Right ventricle myocardium inferior (tissue), 1 donor: ENCODE results near the gene UNC5B. TPM values are rescaled to one million over a fixed set of nuclear protein-coding genes. Genes with fewer than 3 reads are reported as not detected.
A peak's percentile ranks its signal among the peaks of the same experiment; 100 is the strongest.

ENCODE experiments used
- ATAC-seq: fragments of 200-7000 bp; cut with Tn5 transposase; one replicate; pipeline ENCODE4 v1.9.1; 2020; ENCODE audit warnings: mild to moderate bottlenecking, moderate library complexity
- DNase-seq: peaks from one replicate; pipeline ENCODE4 v3.0.0; 2021; ENCODE audit errors: missing footprints
- intact Hi-C: fragments of 100-400 bp; cut with DNase I; formaldehyde crosslinking; loops from one replicate; pipeline ENCODE4 v1.11.0; 2022
- long read RNA-seq: library from polyadenylated mRNA; unstranded; transcript quantifications from one replicate; pipeline ENCODE4 v2.0.0, GENCODE V29; 2021
- total RNA-seq: library from RNA; stranded (reverse); fragmentation: NEBNext Ultra II Directional; extraction: Animal tissue kit (Norgen Biotek cat#: 25700); gene quantifications from one replicate; pipeline ENCODE4 v1.2.1, GENCODE V29; 2021
- donor health status: DM: no; HTN: yes; CAD: no; lungs with severe emphysema.

Gene UNC5B
- total RNA-seq, result 13.1 TPM
- long read RNA-seq, full-length matches to known transcripts, result 1 of 11 reads
- long read RNA-seq, partial matches to known transcripts, result 9 of 11 reads
- long read RNA-seq, other reads (novel, unspliced or antisense), result 1 of 11 reads

DNA sequence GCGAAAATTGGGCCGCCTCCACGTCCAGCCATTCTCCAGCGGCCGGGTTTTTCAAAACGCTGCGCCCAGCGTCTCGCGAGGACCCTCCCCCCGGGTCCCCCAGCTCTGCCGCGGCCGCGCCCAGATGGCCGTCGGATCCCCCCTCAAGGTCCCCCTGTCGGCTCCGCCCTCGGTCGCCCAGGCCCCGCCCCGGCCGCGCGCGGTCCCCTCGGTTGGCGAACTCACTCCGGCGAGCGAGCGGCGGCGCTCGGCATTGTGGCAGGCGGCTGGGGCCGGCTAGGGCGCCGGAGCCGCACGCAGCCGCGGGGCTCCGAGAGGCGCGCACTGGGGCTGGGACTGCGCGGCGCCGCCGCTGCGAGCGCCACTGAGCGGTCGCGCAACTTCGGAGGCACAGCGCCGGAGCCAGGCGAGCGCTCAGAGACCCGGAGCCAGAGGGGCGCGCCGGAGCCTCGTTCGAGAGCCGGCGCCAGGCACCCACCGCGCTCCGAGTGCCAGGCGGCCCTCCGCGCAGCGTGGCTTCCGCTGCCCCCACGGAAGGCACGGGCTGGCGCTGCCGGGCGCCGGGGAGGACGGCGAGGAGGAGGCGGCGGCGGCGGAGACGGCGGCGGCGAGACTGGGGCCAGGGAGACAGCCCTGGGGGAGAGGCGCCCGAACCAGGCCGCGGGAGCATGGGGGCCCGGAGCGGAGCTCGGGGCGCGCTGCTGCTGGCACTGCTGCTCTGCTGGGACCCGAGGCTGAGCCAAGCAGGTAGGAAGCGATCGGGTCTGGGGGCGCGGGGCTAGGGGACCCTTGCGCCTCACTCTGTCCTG is at the start of gene UNC5B:
Gene UNC5B, plus strand, starts transcription at position 253 of the 809 bp plus-strand sequence. Its CDS starts 416 bp downstream, at position 669.
- intact Hi-C loops, result loop anchor here (1.0 to 5.0 kb wide), 3 partner anchors 50 to 145 kb away; no protein-coding TSS in a partner anchor
- DNase-seq, result peak; percentile 94
- ATAC-seq, result peak; percentile 93

DNA sequence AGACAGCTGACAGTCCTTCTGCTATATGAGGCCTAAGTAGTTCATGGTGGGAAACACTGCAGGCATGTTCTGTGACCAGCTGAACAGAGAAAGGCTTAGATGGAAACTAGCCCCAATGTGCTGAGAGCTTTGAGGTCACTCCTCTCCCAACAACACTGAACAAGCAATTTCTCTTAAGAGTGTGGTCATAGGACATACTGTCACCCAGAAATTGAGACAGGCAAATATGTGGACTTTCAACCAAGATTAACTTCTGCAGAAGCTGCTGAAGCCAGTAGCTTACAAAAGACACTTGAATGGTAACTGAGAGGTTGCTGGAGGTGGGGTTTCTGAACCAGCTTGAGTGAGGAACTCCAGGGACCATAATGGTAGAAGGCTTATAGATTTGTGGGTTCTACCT is 38.9 kb upstream of the UNC5B start:
- intact Hi-C loops, result no loop called here
- no peak for ATAC-seq
- DNase-seq, result no peak

DNA sequence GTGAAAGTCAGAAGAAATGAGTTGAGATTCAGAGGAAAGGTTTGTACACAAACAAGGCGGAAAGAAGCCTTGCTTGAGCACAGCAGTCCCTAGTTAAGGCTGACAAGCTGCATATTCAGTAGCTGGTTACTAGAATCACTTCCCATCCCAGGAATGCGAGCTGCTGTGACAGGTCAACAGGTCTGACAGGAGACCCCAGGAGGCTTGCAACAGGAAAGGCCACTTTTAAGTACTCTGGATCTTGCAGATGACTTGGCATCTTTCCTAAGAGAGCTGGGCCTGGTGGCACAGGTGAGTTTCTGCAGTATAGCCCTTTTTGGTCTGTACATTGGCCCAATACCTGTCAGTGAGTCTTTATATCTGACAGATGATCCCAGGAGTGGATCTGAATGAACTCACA is 35.7 kb upstream of the UNC5B start:
- intact Hi-C loops, result no loop called here
- no peak for ATAC-seq
- DNase-seq, result no peak

DNA sequence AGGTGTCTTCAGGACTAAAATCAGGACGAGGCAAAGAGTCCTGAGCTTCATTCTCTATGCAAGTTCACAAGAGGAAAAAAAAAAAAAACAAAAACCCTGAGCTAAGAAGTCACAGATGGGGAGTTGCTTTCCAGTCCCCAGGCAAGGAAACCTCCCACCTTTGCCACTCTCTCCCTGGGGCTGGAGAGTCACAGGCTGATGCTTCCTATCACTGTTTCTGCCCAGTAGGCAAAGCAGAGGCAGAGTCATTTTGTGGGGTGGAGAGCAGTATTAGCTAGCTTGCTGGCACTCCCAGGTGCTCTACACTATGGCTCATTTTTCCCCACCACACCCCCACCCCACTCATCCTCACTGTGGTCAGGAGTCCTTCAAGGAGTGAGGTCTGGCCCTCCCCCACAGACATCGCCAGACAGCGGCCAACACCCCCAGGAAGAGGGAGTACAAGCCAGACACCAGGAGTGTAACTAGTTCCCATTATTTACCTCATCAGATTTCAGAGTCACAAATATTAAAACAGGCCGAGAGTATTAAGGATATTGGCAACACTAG is 34.6 kb upstream of the UNC5B start:
- no peak for DNase-seq
- intact Hi-C loops, result no loop called here
- ATAC-seq, result no peak

DNA sequence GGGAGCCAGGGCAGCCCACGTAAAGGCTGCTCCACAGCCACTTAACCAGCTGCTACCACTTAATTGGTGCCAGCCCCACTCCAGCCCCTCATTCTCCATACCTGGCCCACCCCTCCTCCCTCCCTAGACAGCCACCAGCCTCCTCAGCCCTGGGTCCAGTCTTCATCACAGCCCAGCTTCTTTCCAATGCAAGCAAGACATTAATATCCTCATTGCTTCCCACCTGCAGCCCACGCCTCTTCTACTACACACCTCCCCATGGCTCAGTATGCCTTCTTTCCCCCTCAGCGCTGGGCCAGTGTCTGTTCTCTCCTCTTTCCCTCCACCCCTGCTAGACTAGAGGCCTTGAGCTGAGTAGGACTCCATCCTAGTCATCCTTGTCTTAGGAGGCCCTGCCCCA is 33.5 kb upstream of the UNC5B start:
- no peak for DNase-seq
- ATAC-seq, result no peak
- intact Hi-C loops, result no loop called here

DNA sequence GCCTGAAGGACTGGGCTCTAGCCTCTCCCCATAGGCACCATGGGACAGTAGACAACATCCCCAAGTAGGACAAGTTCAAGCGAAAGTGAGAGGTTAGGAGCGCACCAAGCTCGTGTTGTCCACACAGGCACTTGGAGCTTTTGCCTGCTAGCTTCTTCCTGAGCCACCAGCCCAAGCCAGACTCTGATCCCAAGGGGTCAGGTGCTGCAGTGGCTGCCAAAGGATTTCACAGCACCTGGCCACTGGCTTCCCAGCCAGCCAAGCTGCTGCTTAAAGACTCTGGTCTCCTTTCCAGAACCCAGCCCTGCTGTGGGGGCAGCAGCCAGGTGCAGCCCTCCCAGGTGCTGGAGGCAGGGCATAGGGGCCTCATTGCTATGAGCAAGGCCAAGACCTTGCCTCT is 33.0 kb upstream of the UNC5B start:
- ATAC-seq (no peak), DNase-seq (no peak)
- intact Hi-C loops, result no loop called here

DNA sequence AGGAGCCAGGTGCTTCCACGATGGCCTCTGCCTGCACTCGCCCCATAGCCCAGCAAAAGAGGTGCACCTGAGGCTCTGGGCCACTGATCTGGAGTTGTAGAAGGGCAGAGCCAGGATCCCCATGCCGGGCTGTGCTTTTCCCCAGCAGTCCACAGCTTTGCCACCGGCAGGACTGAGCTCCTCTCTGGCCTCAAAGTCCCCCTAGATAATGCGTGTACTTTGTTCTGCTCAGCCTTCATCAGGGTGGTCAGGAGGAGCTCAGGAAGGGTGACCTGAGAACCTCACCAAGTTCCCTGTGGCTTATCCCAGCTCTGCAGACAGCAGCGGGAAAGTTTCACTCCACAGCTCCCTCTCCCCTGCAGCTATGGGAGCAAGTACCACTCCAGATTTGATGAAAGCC is 27.9 kb upstream of the UNC5B start:
- DNase-seq (no peak), ATAC-seq (no peak)
- intact Hi-C loops, result no loop called here

- ATAC-seq (no peak), DNase-seq (no peak)
- intact Hi-C loops, result no loop called here
Observed at GRCh38 chr10:71185209-71185608, 27.2 kb upstream of the UNC5B start.

- DNase-seq, result no peak
- intact Hi-C loops, result no loop called here
- ATAC-seq, result no peak
Observed at GRCh38 chr10:71187197-71187596, 25.2 kb upstream of the UNC5B start.

DNA sequence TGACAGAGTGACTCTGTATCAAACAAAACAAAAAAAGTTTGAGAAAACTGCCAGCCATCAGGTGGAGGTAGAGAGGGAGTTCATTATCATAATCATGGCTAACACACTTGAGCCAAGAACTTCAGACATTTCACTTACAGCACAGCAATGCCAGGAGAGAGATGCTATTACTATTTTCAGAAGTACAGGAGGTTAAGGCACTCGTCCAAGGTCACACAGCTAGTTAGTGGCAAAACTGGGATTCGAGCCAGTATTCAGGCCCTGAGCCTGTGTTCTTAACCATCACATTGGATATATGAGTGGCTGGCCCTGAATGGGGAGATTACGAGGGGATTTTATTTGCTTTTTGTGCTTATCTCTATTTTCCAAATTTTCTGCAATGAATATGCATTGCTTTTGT is 24.8 kb upstream of the UNC5B start:
- DNase-seq (no peak), ATAC-seq (peak; percentile 77)
- intact Hi-C loops, result no loop called here

GRCh38 chr10:71188201-71188600 is 24.2 kb upstream of the UNC5B start:
- intact Hi-C loops, result no loop called here
- ATAC-seq, result no peak
- no peak for DNase-seq

DNA sequence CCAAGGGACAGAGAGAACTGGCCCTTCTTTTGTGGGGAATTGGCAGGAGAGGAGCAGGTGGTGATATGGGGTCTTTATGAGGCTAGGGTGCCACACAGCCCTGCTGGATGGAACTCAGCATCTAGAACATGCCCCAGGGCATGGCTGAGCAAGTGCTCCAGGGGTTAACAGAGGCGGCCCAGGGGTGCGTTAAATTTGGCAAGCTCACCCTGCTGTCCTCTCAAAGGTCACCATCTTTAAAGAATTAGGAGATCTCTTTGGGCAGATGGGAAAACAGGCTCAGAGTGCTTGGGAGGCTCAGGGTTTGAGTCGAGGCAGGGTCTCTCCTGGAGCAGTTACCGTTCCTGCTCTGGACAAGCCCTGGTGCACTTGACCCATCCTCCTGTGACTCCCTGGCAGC is 21.4 kb upstream of the UNC5B start:
- ATAC-seq, result no peak
- intact Hi-C loops, result no loop called here
- peak; percentile 7 for DNase-seq

DNA sequence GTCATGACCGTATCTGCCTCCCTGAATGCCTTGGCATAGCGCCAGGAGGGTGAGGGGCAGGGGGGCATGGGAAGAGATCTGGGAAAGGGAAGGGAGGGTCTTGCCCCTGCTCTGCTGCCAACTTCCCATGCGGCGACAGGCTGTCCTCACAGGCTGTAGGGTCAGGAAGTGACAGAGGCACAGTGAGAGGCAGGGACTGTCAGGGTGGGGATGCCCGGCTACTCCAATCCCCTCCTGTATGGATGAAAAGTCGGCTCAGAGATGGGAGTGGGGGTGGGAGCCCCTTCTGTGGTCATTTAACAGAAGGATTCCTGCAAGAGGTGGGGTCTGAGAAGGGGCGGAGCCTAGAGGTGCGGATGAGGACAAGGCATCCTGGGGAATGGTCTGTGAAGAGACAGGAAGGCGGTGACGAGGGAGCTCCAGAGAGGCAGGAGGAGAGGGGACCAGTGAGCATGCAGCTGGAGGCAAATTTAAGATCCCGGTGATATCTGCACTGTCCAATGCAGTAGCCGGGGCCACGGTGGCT is 20.8 kb upstream of the UNC5B start:
- peak; percentile 63 for DNase-seq
- no peak for ATAC-seq
- intact Hi-C loops, result no loop called here

- peak; percentile 3 for DNase-seq
- intact Hi-C loops, result no loop called here
- ATAC-seq, result no peak
Observed at GRCh38 chr10:71193516-71193915, 18.9 kb upstream of the UNC5B start.

- intact Hi-C loops, result no loop called here
- ATAC-seq (no peak), DNase-seq (no peak)
Observed at GRCh38 chr10:71197955-71198354, 14.4 kb upstream of the UNC5B start.

DNA sequence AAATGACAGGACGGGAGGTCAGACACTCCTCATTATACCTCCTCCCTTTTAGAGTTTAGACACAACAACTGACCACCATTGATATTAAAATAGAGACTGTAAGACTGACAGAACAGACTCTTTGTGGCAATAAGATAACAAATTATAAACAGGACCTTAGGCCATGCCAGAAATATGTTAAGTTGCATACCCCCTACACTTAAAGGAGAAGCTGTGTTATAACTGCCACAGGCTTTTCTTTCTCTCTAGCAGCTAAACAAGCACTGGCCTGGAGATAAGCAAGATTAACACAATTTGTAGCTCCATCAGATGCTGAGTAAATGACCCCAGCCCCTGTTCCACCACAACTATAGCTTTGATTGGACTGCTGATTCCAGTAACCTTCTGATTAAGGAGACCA is 10.5 kb upstream of the UNC5B start:
- ATAC-seq (no peak), DNase-seq (no peak)
- intact Hi-C loops, result no loop called here

DNA sequence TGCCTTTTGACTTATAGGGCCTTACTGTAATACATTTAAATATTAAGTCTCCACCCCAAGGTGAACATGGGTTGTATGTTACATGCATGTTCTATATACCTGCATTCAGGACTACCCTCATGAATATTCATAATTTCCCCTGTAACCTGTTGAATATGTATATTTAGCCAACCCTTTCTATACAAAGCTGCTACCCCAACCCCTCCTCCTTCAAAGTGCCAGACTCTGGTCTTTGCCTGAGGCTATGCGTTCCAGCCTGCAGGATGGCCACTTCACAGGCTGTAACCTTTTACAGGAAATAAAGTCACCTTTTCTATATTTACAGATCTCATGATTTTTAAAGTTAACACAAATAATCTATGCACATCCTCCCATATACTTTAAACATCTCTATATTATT is 10.1 kb upstream of the UNC5B start:
- intact Hi-C loops, result no loop called here
- ATAC-seq, result no peak
- no peak for DNase-seq

GRCh38 chr10:71203124-71203523 is 9.2 kb upstream of the UNC5B start:
- intact Hi-C loops, result no loop called here
- DNase-seq (no peak), ATAC-seq (no peak)

DNA sequence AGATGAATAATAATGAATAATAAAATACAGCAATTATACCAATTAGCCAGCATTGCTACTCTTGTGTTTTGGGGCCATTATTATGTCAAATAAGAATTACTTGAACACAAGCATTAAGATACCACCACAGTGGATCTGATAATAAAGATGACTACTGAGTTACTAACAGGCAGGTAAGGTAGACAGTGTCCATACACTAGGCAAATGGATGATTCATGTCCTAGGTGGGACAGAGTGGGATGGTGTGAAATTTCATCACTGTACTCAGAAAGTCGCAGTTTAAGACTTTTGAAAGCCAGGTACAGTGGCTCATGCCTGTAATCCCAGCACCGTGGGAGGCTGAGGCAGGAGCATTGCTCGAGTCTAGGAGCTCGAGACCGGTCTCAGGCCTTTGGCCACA is 8.7 kb upstream of the UNC5B start:
- no peak for ATAC-seq
- no peak for DNase-seq
- intact Hi-C loops, result no loop called here

DNA sequence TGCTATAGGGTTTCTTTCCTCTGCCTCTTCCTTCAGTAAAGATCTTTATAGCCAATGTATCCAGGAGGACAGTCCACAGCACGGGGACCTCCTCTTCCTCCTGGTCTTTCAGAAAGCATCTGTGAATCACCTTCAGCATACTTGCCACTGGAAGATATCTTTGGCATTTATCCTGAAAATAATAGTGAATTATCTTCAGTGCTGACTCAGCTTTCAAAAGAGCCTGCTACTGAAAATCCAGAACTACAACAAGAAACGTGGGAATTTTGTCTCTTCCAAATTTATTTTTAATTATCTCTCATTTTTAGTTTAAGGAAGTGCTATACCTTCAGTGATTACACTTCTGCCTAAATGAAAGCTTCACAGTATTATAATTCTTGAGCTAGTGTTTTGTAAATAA is 7.6 kb upstream of the UNC5B start:
- intact Hi-C loops, result loop anchor here (5.0 kb wide), 1 partner anchor 192 kb away; no protein-coding TSS in a partner anchor
- no peak for ATAC-seq
- DNase-seq, result no peak
